Common myeloid progenitor, CD34-positive (primary cell): ENCODE data around the gene ATF7.

Experiments used
- CTCF ChIA-PET: fragments of 350-600 bp; sonication (Branson Sonifier 250); formaldehyde crosslinking; loops from one replicate; lab custom pipeline; 2021; ENCODE audit warnings: antibody characterized with exemption; lab: Charles Lee
- POLR2A ChIA-PET: fragments of 350-600 bp; sonication (Branson Sonifier 250); formaldehyde crosslinking; loops from one replicate; lab custom pipeline; 2021; ENCODE audit warnings: antibody characterized with exemption; lab: Charles Lee
- DNase-seq, 3 donors: peaks; one replicate each; pipeline versions ENCODE4 v3.0.0 to v3.0.0-alpha.2; 2013
- H3K27ac ChIP-seq, 2 experiments: 1 replicate in 1 of 2; 2 replicates in 1 of 2; pipeline ENCODE4 v1.7.0; 2013; ENCODE audit warnings: inconsistent platforms in 2 of 2, low read length in 2 of 2, mild to moderate bottlenecking in 2 of 2, low read depth in 1 of 2, moderate library complexity in 1 of 2; ENCODE audit not compliant: severe bottlenecking in 2 of 2, insufficient read depth in 1 of 2, poor library complexity in 1 of 2
- H3K27me3 ChIP-seq, 5 experiments: replicated peaks in 2 of 5; 1 replicate in 3 of 5; 2 replicates in 2 of 5; pipeline versions ENCODE4 v1.6.1 to v1.7.0; 2013; ENCODE audit warnings: low read length in 4 of 5, mild to moderate bottlenecking in 2 of 5, moderate library complexity in 2 of 5, inconsistent platforms in 1 of 5; ENCODE audit not compliant: insufficient read depth in 5 of 5, control insufficient read depth in 4 of 5
- H3K36me3 ChIP-seq, 4 experiments: 1 replicate in 2 of 4; 2 replicates in 2 of 4; pipeline versions ENCODE4 v1.6.1 to v1.7.0; 2013; ENCODE audit warnings: low read length in 3 of 4, control low read depth in 1 of 4, mild to moderate bottlenecking in 1 of 4; ENCODE audit not compliant: control insufficient read depth in 4 of 4, insufficient read depth in 4 of 4
- H3K4me1 ChIP-seq, 4 experiments: 1 replicate in 3 of 4; 2 replicates in 1 of 4; pipeline versions ENCODE4 v1.6.1 to v1.7.1; 2013; ENCODE audit warnings: low read length in 3 of 4, mild to moderate bottlenecking in 3 of 4, control low read depth in 1 of 4, inconsistent platforms in 1 of 4, moderate library complexity in 1 of 4; ENCODE audit not compliant: control insufficient read depth in 4 of 4, insufficient read depth in 4 of 4; ENCODE audit errors: control extremely low read depth in 1 of 4
- H3K4me3 ChIP-seq, 7 experiments: 1 replicate in 4 of 7; 2 replicates in 3 of 7; pipeline versions ENCODE4 v1.5.1 to v1.7.0; 2013; ENCODE audit warnings: mild to moderate bottlenecking in 7 of 7, low read length in 6 of 7, moderate library complexity in 6 of 7, inconsistent platforms in 2 of 7, low read depth in 2 of 7, control low read depth in 1 of 7; ENCODE audit not compliant: insufficient read depth in 4 of 7, control insufficient read depth in 1 of 7; ENCODE audit errors: extremely low read depth in 1 of 7
- H3K9me3 ChIP-seq, 5 experiments: 1 replicate in 4 of 5; 2 replicates in 1 of 5; pipeline versions ENCODE4 v1.6.1 to v1.7.1; 2013; ENCODE audit warnings: low read length in 4 of 5, mild to moderate bottlenecking in 2 of 5, inconsistent platforms in 1 of 5, low read depth in 1 of 5, moderate library complexity in 1 of 5; ENCODE audit not compliant: control insufficient read depth in 4 of 5, insufficient read depth in 2 of 5; ENCODE audit errors: control extremely low read depth in 1 of 5
- WGBS: methylation state at CpG from one replicate; pipeline ENCODE4 v1.1.5; 2013; ENCODE audit not compliant: insufficient coverage; 5-methylcytosine and 5-hydroxymethylcytosine counted together

Gene ATF7

DNA sequence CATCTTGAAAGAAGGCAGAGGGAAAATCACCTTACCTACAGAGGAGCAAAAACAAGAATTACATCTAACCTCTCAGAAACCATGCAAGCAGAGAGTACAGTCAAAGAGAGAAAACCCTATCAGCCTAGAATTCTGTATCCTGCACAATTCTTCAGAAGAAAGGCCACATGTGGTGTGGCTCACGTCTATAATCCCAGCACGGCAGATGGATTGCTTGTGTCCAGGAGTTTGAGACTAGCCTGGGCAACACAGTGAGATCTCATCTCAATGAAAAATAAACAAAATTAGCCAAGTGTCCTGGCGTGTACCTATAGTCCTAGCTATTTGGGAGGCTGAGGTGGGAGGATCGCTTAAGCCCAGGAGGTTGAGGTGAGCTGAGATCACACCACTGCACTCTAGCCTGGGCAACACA lies 48.2 kb downstream of the ATF7 start:
- POLR2A ChIA-PET: no interaction called here
- H3K27ac ChIP-seq: no peak overlapping the region
- no peaks in the 10 kb centered on the region for H3K27me3 ChIP-seq
- peaks cover 0 to 9% (median 3%) of the 10 kb centered on the region in 4 experiments for H3K4me1 ChIP-seq
- no peak for DNase-seq
- CTCF ChIA-PET: interaction anchor here (1.5 kb wide), 1 partner anchor 11 kb away, joined by 7 read pairs; no protein-coding TSS in a partner anchor
- H3K4me3 ChIP-seq: no peak overlapping the region
- peaks cover 2 to 7% (median 4%) of the 10 kb centered on the region in 4 experiments for H3K36me3 ChIP-seq
- 92% methylated on average over 4 of the region's 4 CpGs for WGBS
- no peaks in the 10 kb centered on the region for H3K9me3 ChIP-seq

DNA sequence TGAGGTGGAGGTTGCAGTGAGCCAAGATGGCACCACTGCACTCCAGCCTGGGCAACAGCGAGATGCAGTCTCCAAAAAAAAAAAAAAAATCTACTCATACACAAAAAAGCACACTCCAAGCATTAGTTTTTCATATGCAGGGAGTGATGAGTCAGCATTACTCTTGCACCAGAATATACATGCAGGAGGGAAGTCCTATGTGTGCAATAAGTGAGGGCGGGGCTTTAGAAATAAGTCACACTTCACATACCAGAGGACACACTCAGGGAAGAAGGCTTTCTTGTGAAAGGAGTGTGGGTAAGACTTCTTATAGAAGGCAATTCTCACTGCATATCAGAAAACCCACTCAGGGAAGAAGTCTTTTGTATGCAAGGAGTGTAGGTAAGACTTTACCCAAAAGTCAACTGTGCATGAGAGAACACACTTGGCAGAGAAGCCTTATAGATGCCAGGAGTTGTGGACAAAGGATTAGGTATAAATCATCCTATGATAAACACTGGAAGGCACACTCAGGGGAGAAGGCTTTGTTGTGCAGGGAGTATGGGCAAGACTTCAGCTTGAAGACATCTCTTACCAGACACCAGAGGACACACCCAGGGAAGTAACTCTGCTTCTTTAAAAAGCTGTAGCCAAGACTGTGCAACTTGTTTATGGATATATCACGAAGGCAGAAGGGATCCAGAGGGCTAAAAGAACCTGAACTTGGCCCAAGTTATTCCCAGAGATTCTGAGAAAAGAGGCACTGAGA lies 50.5 kb downstream of the ATF7 start:
- CTCF ChIA-PET: interaction anchor here (0.6 to 1.2 kb wide), 2 partner anchors 94 to 944 kb away, joined by 3 to 5 read pairs; no protein-coding TSS in a partner anchor
- peak; percentile 22 to 74 (median 66) for DNase-seq
- Histone ChIP-seq H3K27me3 (no peaks in the 10 kb centered on the region), H3K4me3 (no peak overlapping the region), H3K27ac (no peak overlapping the region), H3K4me1 (peaks cover 0 to 9% (median 3%) of the 10 kb centered on the region in 4 experiments), H3K9me3 (no peaks in the 10 kb centered on the region), H3K36me3 (peaks cover 2 to 7% (median 4%) of the 10 kb centered on the region in 4 experiments)
- WGBS: 100% methylated on average over 1 of the region's 3 CpGs
- POLR2A ChIA-PET: no interaction called here

DNA sequence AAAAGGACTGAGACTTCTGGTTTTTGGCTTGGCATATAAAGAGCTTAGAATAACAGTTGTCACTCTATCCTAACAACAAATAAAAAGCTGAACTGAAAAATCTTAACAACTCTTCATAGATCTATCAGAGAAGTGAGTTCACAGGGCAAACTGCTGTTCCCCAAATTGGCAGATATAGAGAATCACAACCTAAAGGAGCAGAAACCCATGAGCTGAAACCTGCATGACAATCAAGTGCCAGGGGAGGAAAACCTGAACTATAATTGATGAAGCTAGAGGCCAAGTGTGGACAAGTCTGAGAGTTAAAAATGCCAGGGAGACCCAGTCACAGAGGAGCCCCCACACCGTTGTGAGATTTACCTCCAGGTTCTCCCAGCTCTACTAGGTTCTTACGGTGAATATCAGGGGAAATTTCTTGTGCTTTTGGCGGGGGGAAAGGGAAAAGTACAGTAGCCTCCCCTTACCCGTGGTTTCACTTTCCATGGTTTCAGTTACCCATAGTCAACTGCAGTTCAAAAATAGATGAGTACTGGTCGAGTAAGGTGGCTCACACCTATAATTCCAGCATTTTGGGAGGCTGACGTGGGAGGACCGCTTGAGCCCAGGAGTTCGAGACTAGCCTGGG lies 53.9 kb downstream of the ATF7 start:
- no peaks in the 10 kb centered on the region for H3K9me3 ChIP-seq
- DNase-seq: no peak
- no peaks in the 10 kb centered on the region for H3K27me3 ChIP-seq
- ChIA-PET CTCF (interaction anchor here (0.7 to 1.3 kb wide), 3 partner anchors 19 to 33 kb away, joined by 3 to 4 read pairs (median 3); no protein-coding TSS in a partner anchor), POLR2A (no interaction called here)
- WGBS: 100% methylated on average over 2 of the region's 8 CpGs
- peaks cover 3 to 27% (median 13%) of the 10 kb centered on the region in 4 experiments for H3K4me1 ChIP-seq
- no peak overlapping the region for H3K27ac ChIP-seq
- H3K4me3 ChIP-seq: no peak overlapping the region
- peaks cover 2 to 9% (median 4%) of the 10 kb centered on the region in 4 experiments for H3K36me3 ChIP-seq

DNA sequence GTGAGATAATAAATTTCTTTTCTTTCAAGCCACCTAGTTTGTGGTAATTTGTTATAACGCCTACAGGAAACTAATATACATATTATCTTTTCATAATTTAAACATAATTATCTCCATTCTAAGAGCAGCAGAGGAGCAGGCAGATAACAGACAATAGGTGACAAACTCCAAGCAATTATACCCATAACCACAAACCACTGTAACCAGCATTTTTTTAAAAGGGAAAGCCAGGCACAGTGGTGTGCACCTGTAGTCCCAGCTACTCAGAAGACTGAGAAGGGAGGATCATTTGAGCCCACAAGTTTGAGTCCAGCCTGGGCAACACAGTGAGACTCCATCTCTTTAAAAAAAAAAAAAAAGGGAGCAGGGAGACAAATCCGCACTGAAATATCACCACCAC lies 54.9 kb downstream of the ATF7 start:
- Histone ChIP-seq H3K4me1 (peaks cover 3 to 27% (median 14%) of the 10 kb centered on the region in 4 experiments), H3K36me3 (peaks cover 0 to 6% (median 1%) of the 10 kb centered on the region in 4 experiments), H3K27me3 (no peaks in the 10 kb centered on the region), H3K27ac (no peak overlapping the region), H3K9me3 (no peaks in the 10 kb centered on the region), H3K4me3 (no peak overlapping the region)
- ChIA-PET POLR2A (no interaction called here), CTCF (interaction anchor here (1.5 kb wide), 1 partner anchor 174 kb away, joined by 3 read pairs; no protein-coding TSS in a partner anchor)
- WGBS: no CpG with 5 or more reads among the region's 2 CpGs
- no peak for DNase-seq

DNA sequence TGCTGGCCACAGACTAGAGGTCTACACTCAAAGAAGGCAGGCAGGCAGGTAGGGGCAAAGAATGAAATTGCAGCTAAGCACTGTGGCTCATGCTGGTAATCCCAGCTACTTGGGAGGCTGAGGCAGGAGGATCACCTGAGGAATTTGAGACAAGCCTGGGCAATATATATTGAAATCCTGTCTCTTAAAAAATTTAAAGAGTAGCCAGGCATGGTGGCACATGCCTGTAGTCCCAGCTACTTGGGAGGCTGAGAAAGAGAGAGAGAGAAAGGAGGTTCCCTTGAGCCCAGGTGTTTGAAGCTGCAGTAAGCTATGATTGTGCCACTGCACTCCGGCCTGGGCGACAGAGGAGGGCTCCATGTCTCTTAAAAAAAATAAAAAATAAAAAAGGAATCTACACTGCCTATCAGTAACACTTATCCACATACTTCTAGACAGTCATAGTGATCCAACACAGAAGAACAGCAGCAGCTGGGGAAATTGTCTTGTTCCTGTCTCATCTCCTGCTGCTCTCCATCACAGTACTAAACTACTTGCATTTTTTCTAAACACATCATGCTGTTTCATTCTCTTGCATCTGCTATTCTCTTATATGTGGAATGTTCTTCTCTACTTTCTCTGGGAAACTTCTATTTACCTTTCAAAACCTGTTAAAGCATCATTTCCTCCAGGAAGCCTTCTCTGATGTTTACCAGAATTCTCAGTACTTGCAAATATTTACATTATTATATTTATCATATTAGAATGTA lies 57.2 kb downstream of the ATF7 start:
- ChIA-PET POLR2A (interaction anchor here (0.6 kb wide), 1 partner anchor 18 kb away, joined by 3 read pairs; no protein-coding TSS in a partner anchor), CTCF (interaction anchor here (1.0 to 3.5 kb wide), 4 partner anchors 25 to 177 kb away, joined by 3 to 16 read pairs (median 4); partner anchors contain the start of gene ATP5MC2)
- DNase-seq: no peak
- Histone ChIP-seq H3K27me3 (no peaks in the 10 kb centered on the region), H3K36me3 (peaks cover 0 to 5% (median 0%) of the 10 kb centered on the region in 4 experiments), H3K27ac (no peak overlapping the region), H3K9me3 (no peaks in the 10 kb centered on the region), H3K4me1 (peaks cover 7 to 35% (median 22%) of the 10 kb centered on the region in 4 experiments), H3K4me3 (no peak overlapping the region)
- no CpG with 5 or more reads among the region's 2 CpGs for WGBS

DNA sequence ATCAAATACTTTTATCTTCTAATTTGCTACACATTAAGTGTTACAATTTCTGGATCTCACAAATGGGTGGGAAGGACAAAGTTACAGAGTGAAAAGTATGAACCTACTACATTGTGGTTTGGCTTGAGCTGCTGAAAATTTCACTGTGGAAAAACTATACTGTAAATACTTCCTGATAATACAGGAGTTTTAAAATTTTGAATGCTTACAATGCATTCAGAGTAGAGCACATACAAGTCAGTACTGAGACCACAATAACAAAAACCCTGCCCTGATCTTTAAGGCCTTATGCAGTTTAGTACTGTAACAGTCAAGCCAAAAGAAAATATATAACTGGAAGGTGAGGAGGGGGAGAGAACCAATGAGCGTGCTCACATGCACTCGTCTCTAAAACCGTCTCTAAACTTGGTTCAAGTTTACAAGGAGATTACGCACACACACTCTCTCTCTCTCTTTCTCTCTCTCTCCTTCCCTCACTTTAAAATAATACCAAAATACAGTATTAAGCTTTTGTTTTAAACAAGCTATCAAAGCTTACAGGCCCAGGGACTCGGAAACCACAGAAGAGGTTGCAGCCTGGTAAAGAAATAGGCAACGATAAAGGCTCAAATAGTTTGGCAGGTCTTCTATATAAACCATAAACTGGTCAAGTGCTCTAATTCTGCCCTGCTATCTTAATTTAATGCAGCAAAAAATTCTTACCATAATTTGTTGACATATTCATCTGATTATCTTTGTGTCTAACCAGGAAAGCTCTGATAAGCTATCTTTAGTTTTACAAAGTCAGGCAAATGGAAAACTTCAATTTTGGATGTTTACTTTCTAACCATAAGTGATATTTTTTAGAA lies 58.0 kb downstream of the ATF7 start:
- ChIA-PET CTCF (interaction anchor here (1.0 to 3.5 kb wide), 6 partner anchors 9 to 178 kb away, joined by 3 to 16 read pairs (median 3); partner anchors contain the start of gene ATP5MC2), POLR2A (interaction anchor here (0.6 kb wide), 1 partner anchor 45 kb away, joined by 4 read pairs; no protein-coding TSS in a partner anchor)
- Histone ChIP-seq H3K4me3 (peak overlapping the region in 1 of 7 experiments; percentile 21), H3K9me3 (no peaks in the 10 kb centered on the region), H3K27me3 (no peaks in the 10 kb centered on the region), H3K4me1 (peaks cover 7 to 38% (median 25%) of the 10 kb centered on the region in 4 experiments), H3K36me3 (peaks cover 0 to 5% (median 0%) of the 10 kb centered on the region in 4 experiments), H3K27ac (no peak overlapping the region)
- DNase-seq: peak in 2 of 3 donors; percentile 22 to 56
- 38% methylated on average over 6 of the region's 6 CpGs for WGBS
